ENCODE data around the gene ZNF169.

ZNF169 gene

DNA sequence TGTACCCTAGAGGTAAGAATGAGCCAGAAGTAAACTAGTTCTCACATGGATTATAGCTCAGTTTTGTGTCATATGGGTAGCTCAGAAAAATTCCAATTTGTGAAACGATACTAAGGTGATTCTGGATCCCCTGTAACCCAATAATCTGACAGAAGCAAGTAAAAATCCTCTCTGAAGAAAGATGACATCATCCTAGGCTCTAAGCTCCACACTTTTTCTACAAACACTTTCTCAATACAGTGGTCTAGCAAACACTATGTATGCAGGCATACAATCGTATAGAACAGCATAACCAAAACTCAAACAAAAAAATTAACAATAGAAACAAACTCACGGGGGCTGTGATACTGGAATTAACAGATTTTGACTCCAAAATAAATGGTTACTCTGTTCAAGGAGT, 26.7 kb upstream of the ZNF169 start:
- TF ChIP-seq, protein P1, sequence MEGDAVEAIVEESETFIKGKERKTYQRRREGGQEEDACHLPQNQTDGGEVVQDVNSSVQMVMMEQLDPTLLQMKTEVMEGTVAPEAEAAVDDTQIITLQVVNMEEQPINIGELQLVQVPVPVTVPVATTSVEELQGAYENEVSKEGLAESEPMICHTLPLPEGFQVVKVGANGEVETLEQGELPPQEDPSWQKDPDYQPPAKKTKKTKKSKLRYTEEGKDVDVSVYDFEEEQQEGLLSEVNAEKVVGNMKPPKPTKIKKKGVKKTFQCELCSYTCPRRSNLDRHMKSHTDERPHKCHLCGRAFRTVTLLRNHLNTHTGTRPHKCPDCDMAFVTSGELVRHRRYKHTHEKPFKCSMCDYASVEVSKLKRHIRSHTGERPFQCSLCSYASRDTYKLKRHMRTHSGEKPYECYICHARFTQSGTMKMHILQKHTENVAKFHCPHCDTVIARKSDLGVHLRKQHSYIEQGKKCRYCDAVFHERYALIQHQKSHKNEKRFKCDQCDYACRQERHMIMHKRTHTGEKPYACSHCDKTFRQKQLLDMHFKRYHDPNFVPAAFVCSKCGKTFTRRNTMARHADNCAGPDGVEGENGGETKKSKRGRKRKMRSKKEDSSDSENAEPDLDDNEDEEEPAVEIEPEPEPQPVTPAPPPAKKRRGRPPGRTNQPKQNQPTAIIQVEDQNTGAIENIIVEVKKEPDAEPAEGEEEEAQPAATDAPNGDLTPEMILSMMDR (IDR thresholded peaks at IDR 0.05): no peak

DNA sequence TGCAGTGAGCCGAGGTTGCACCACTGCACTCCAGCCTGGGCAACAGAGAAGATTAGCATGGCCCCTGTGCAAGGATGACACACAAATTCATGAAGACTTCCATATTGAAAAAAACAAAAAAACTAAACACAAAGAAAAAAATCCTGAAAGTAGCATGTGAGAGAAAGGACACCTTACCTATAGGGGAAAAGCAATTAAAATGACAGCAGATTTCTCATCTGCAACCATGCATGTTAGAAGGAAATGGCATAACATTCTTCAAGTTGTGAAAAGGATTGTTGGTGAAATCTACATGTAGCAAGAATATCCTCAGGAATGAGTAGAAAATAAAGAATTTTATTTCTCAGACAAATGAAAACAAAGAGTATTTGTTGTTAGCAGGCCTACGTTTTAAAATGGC, 13.4 kb upstream of the ZNF169 start:
- TF ChIP-seq, protein P1 (IDR thresholded peaks at IDR 0.05): no peak

DNA sequence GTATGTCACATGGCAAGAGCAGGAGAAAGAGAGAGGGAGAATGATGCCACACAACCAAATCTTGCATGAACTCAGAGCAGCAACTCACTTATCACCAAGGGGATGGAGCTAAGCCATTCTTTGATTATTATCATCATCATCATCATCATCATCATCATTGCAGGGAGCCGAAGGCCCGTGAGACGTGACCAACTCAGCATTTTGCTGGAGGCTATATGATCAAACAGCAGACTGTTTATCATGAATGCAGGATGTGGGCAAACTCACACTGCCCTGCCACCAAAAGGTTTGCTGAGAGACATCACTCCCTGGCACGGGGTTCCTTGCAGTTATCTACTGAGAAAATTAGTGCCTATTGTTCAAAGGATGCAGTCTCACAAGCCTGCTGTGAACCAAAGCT, 8.6 kb upstream of the ZNF169 start:
- TF ChIP-seq, protein P1 (IDR thresholded peaks at IDR 0.05): no peak

GRCh38 chr9:94256007-94256406, 3.1 kb upstream of the ZNF169 start:
- TF ChIP-seq, protein P1 (IDR thresholded peaks at IDR 0.05): no peak

DNA sequence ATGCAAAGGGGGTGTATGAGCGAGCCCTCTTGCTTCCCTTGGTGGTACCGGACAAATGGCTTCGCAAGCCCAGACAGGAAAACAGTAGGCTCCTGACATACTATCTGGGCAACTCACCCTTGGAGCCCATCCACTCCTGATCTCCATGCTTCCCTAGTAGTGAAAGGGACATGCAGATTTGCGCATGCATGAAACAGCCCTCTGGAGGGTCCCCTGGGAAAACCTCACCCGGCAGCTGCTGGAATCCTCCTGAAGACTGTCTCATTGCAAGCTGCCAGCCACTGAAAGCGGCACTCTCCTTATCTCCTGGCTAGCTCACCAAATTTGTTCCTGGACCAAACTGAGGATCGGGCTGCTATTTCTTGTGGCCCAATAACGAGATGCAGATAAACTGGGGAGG, 10.2 kb downstream of the ZNF169 start:
- TF ChIP-seq, protein P1 (IDR thresholded peaks at IDR 0.05): no peak

GRCh38 chr9:94270009-94270408, 10.9 kb downstream of the ZNF169 start:
- TF ChIP-seq, protein P1 (IDR thresholded peaks at IDR 0.05): no peak

DNA sequence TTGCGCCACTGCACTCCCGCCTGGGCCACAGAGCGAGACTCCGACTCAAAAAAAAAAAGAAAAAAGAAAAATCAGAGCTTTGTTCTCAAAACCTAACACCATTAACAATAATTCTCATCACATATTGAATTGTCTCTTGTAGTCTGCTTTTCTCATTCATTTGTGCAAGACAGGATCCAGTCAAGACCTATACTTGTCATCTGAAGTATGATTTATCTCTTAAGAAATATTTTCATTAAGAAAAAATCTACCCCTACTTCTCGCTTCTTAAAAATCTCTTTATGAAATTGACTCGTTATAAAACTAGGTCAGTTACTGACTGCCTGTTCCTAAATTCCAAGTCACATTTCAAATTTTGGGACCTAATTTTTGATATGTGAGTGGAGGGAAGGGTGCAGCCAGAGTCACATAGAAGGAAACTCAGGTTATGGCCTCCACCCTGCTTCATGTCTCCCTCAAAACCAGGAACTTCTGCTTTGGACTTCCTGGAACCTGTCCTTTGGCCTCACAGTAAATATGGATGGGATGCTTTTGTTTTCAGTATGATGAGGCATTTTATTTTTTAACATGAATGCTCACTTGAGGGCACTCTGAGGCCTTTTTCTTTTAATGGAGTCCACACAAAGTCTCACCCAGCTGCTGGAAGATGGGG, 18.9 kb downstream of the ZNF169 start:
- TF ChIP-seq, protein P1 (IDR thresholded peaks at IDR 0.05): no peak

All from LNCAP (cell line).